Ishikawa (cell line): ENCODE data around the gene CUL5.

Experiments
- CEBPB ChIP-seq: IDR thresholded peaks from 2 replicates; pipeline ENCODE4 v1.6.1; 2012
- EGR1 ChIP-seq: IDR thresholded peaks from 2 replicates; pipeline ENCODE4 v1.6.1; 2012
- EP300 ChIP-seq: IDR thresholded peaks from 2 replicates; pipeline ENCODE4 v1.6.1; 2012; ENCODE audit warnings: borderline replicate concordance
- FOXM1 ChIP-seq: IDR thresholded peaks from 2 replicates; pipeline ENCODE4 v1.6.1; 2012; ENCODE audit warnings: low read depth, borderline replicate concordance
- RAD21 ChIP-seq: IDR thresholded peaks from 2 replicates; pipeline ENCODE4 v1.6.1; 2012; ENCODE audit warnings: low read depth
- TAF1 ChIP-seq: IDR thresholded peaks from 2 replicates; pipeline ENCODE4 v1.6.1; 2012; ENCODE audit warnings: low read depth, mild to moderate bottlenecking
- TCF12 ChIP-seq: IDR thresholded peaks from 2 replicates; pipeline ENCODE4 v1.6.1; 2012; ENCODE audit warnings: low read depth
- TEAD4 ChIP-seq: IDR thresholded peaks from 2 replicates; pipeline ENCODE4 v1.6.1; 2012
- YY1 ChIP-seq: IDR thresholded peaks from 2 replicates; pipeline ENCODE4 v1.6.1; 2012; ENCODE audit warnings: low read depth
- ZBTB7A ChIP-seq: IDR thresholded peaks from 2 replicates; pipeline ENCODE4 v1.6.1; 2012; ENCODE audit warnings: low read depth
- TF ChIP-seq, protein P1 (sequence below): IDR thresholded peaks from 2 replicates; pipeline ENCODE4 v1.6.1; 2012
- TF ChIP-seq, protein P2 (sequence below): IDR thresholded peaks from 2 replicates; pipeline ENCODE4 v1.6.1; 2012; ENCODE audit warnings: low read depth, mild to moderate bottlenecking

DNA sequence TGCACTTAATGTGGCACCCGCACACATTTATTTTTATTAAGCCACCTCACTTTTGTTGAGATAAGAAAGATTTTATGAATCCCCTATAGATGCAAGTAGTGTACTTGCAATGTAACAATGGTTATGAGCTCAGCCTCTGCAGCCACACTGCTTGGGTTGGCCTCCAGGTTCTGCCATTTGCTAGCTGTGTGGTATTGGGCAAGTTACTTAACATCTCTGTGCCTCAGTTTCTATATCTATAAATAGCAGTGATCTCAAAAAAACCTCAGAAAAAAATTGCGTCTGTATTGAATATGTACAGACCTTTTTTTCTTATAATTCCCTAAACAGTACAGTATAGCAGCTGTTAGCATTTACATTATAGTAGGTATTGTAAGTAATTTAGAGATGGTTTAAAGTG, 10.0 kb downstream of the CUL5 start:
- TF ChIP-seq RAD21 (no peak), EGR1 (no peak), TEAD4 (no peak), ZBTB7A (no peak), CEBPB (no peak), TCF12 (no peak), TAF1 (no peak), EP300 (no peak), FOXM1 (no peak), YY1 (no peak)
- TF ChIP-seq, protein P1, sequence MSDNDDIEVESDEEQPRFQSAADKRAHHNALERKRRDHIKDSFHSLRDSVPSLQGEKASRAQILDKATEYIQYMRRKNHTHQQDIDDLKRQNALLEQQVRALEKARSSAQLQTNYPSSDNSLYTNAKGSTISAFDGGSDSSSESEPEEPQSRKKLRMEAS, result no peak
- TF ChIP-seq, protein P2, sequence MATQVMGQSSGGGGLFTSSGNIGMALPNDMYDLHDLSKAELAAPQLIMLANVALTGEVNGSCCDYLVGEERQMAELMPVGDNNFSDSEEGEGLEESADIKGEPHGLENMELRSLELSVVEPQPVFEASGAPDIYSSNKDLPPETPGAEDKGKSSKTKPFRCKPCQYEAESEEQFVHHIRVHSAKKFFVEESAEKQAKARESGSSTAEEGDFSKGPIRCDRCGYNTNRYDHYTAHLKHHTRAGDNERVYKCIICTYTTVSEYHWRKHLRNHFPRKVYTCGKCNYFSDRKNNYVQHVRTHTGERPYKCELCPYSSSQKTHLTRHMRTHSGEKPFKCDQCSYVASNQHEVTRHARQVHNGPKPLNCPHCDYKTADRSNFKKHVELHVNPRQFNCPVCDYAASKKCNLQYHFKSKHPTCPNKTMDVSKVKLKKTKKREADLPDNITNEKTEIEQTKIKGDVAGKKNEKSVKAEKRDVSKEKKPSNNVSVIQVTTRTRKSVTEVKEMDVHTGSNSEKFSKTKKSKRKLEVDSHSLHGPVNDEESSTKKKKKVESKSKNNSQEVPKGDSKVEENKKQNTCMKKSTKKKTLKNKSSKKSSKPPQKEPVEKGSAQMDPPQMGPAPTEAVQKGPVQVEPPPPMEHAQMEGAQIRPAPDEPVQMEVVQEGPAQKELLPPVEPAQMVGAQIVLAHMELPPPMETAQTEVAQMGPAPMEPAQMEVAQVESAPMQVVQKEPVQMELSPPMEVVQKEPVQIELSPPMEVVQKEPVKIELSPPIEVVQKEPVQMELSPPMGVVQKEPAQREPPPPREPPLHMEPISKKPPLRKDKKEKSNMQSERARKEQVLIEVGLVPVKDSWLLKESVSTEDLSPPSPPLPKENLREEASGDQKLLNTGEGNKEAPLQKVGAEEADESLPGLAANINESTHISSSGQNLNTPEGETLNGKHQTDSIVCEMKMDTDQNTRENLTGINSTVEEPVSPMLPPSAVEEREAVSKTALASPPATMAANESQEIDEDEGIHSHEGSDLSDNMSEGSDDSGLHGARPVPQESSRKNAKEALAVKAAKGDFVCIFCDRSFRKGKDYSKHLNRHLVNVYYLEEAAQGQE, result no peak
